Panc1 (cell line): Measurements from ENCODE around the gene HINT3.

Experiments
- CTCF ChIP-seq: fragments of 450-650 bp; IDR thresholded peaks from 2 replicates; pipeline ENCODE4 v1.5.1; 2017; ENCODE audit warnings: mild to moderate bottlenecking
- POLR2AphosphoS5 ChIP-seq: IDR thresholded peaks from 2 replicates; pipeline ENCODE4 v1.6.1; 2012; ENCODE audit warnings: mild to moderate bottlenecking, low read depth, low read length, moderate library complexity
- REST ChIP-seq, 2 experiments: IDR thresholded peaks; 2 replicates each; pipeline ENCODE4 v1.6.1; 2011 to 2012; ENCODE audit warnings: low read depth in 2 of 2, control low read depth in 1 of 2, low read length in 1 of 2, mild to moderate bottlenecking in 1 of 2, moderate library complexity in 1 of 2; ENCODE audit not compliant: insufficient read depth in 1 of 2

GRCh38 chr6:126002755-126003679 is 46.4 kb downstream of the HINT3 start:
- TF ChIP-seq CTCF: no peak
- no peak for TF ChIP-seq POLR2AphosphoS5
- no peak for TF ChIP-seq REST (IDR thresholded peaks at IDR 0.05; ENCODE audit: insufficient read depth in 1 of 2, low read depth in 2 of 2, low read length in 1 of 2)
